ENCODE data around the gene NFATC3.

Gene NFATC3

DNA sequence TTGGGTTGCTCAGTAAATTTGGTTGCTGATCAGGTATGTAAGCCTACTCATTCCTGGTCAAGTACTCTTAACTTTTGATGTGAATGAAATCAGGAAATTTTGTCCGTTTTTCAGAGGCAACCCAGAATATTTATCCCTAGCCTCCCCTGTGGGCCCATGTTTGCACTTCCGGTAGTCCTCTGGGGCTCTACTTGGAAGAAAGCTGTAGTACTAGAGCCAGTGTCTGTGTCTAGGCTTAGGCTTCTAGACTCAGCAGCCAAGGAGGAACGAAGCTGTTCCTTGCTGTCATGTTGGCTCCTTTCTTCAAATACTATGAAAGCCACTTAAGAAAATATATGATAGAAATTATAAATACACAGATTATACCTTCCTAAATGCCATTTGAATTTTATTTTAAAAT is 129.6 kb downstream of the NFATC3 start:
- Histone ChIP-seq H2AFZ (ENCODE audit: insufficient read depth, low read length, poor library complexity) (no peak overlapping the region), H3K36me3 (ENCODE audit: control insufficient read depth in 1 of 2, insufficient read depth in 2 of 2, low read length in 2 of 2) (no peaks in the 10 kb centered on the region), H3K4me2 (ENCODE audit: low read length) (no peak overlapping the region), H3K9me3 (ENCODE audit: insufficient read depth, low read depth, low read length) (no peaks in the 10 kb centered on the region), H2BK120ac (ENCODE audit: insufficient read depth, low read length, poor library complexity) (no peak overlapping the region), H3K79me2 (ENCODE audit: control insufficient read depth, insufficient read depth, low read length, poor library complexity) (no peaks in the 10 kb centered on the region), H4K8ac (ENCODE audit: low read depth, low read length) (no peak overlapping the region), H2BK5ac (ENCODE audit: low read depth, low read length, poor library complexity) (no peak overlapping the region), H3K79me1 (ENCODE audit: low read length) (no peaks in the 10 kb centered on the region), H2AK5ac (ENCODE audit: low read length) (no peak overlapping the region), H2BK12ac (ENCODE audit: low read length) (no peak overlapping the region), H3K9ac (ENCODE audit: low read length) (no peak overlapping the region), H3K4me3 (ENCODE audit: low read depth, low read length) (no peak overlapping the region), H3K23ac (ENCODE audit: low read length) (no peak overlapping the region), H3K4ac (ENCODE audit: low read depth, low read length) (no peak overlapping the region), H3K27ac (ENCODE audit: low read depth, low read length) (no peak overlapping the region), H4K12ac (ENCODE audit: low read depth, low read length) (no peak overlapping the region), H3K14ac (ENCODE audit: low read length) (no peak overlapping the region), H3K18ac (ENCODE audit: low read length) (no peak overlapping the region), H3K27me3 (ENCODE audit: insufficient read depth, low read length) (no peaks in the 10 kb centered on the region), H4K91ac (ENCODE audit: low read depth, low read length) (no peak overlapping the region), H3K4me1 (ENCODE audit: control insufficient read depth in 1 of 2, insufficient read depth in 2 of 2, low read length in 2 of 2) (no peaks in the 10 kb centered on the region)
- WGBS (ENCODE audit: extremely low coverage, insufficient coverage, insufficient read length), result no CpG with 5 or more reads among the region's 3 CpGs
- no peak for DNase-seq

DNA sequence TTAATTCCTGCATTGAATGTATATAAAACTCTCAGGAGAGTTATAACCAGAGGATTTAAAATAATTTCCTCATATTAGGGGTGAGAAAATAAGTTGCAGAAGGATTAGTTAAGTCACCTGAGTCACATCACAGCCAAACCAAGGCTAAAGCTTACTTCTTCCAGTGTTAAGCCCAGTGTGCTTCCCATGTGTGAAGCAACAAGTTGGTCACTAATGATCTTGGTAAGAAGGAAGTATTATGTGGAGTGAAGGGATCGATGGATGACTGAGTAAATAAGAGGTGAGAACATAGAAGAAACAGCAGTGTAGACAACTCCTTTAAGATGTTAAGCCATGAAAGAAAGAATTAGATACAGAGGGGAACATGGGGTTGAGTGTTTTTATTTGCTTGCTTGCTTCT is 130.1 kb downstream of the NFATC3 start:
- H3K79me2 ChIP-seq (ENCODE audit: control insufficient read depth, insufficient read depth, low read length, poor library complexity), result no peaks in the 10 kb centered on the region
- no peak overlapping the region for H3K18ac ChIP-seq (ENCODE audit: low read length)
- H2BK120ac ChIP-seq (ENCODE audit: insufficient read depth, low read length, poor library complexity), result no peak overlapping the region
- no peaks in the 10 kb centered on the region for H3K27me3 ChIP-seq (ENCODE audit: insufficient read depth, low read length)
- H3K9me3 ChIP-seq (ENCODE audit: insufficient read depth, low read depth, low read length), result no peaks in the 10 kb centered on the region
- no peak overlapping the region for H2AK5ac ChIP-seq (ENCODE audit: low read length)
- H4K12ac ChIP-seq (ENCODE audit: low read depth, low read length), result no peak overlapping the region
- no peak overlapping the region for H3K4me2 ChIP-seq (ENCODE audit: low read length)
- H3K9ac ChIP-seq (ENCODE audit: low read length), result no peak overlapping the region
- no peak overlapping the region for H4K8ac ChIP-seq (ENCODE audit: low read depth, low read length)
- no peak overlapping the region for H3K4me3 ChIP-seq (ENCODE audit: low read depth, low read length)
- no peaks in the 10 kb centered on the region for H3K79me1 ChIP-seq (ENCODE audit: low read length)
- H2BK12ac ChIP-seq (ENCODE audit: low read length), result no peak overlapping the region
- no peak overlapping the region for H3K14ac ChIP-seq (ENCODE audit: low read length)
- no peak overlapping the region for H3K4ac ChIP-seq (ENCODE audit: low read depth, low read length)
- no peak overlapping the region for H4K91ac ChIP-seq (ENCODE audit: low read depth, low read length)
- 100% methylated on average over 1 of the region's 1 CpG for WGBS (ENCODE audit: extremely low coverage, insufficient coverage, insufficient read length)
- no peak for DNase-seq
- H2BK5ac ChIP-seq (ENCODE audit: low read depth, low read length, poor library complexity), result no peak overlapping the region
- no peak overlapping the region for H3K23ac ChIP-seq (ENCODE audit: low read length)
- no peak overlapping the region for H2AFZ ChIP-seq (ENCODE audit: insufficient read depth, low read length, poor library complexity)
- H3K27ac ChIP-seq (ENCODE audit: low read depth, low read length), result no peak overlapping the region
- H3K36me3 ChIP-seq (ENCODE audit: control insufficient read depth in 1 of 2, insufficient read depth in 2 of 2, low read length in 2 of 2), result no peaks in the 10 kb centered on the region
- peaks cover 0 to 3% of the 10 kb centered on the region in 2 experiments for H3K4me1 ChIP-seq (ENCODE audit: control insufficient read depth in 1 of 2, insufficient read depth in 2 of 2, low read length in 2 of 2)

DNA sequence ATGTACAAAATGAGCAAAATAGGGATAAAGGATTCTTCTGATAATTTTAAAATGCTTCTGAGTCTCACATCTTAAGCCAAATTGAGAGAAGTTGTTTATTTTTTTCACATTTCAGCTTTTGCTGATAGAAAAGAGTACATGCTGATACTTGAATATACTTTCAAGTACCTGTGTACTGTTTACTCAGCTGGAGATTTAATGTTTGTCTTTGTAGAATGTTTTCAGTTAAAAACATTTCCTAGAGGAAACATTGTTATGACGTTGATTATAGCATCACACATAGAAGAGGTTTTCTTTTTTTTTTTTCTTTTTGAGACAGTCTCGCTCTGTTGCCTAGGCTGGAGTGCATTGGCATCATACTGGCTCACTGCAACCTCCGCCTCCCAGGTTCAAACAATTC is 131.1 kb downstream of the NFATC3 start:
- Histone ChIP-seq H2AK5ac (ENCODE audit: low read length) (no peak overlapping the region), H4K12ac (ENCODE audit: low read depth, low read length) (no peak overlapping the region), H3K36me3 (ENCODE audit: control insufficient read depth in 1 of 2, insufficient read depth in 2 of 2, low read length in 2 of 2) (no peaks in the 10 kb centered on the region), H3K4me1 (ENCODE audit: control insufficient read depth in 1 of 2, insufficient read depth in 2 of 2, low read length in 2 of 2) (peaks cover 0 to 3% of the 10 kb centered on the region in 2 experiments), H4K8ac (ENCODE audit: low read depth, low read length) (no peak overlapping the region), H3K27me3 (ENCODE audit: insufficient read depth, low read length) (no peaks in the 10 kb centered on the region), H4K91ac (ENCODE audit: low read depth, low read length) (no peak overlapping the region), H3K18ac (ENCODE audit: low read length) (no peak overlapping the region), H2BK120ac (ENCODE audit: insufficient read depth, low read length, poor library complexity) (no peak overlapping the region), H3K14ac (ENCODE audit: low read length) (no peak overlapping the region), H3K9me3 (ENCODE audit: insufficient read depth, low read depth, low read length) (no peaks in the 10 kb centered on the region), H3K9ac (ENCODE audit: low read length) (no peak overlapping the region), H2BK12ac (ENCODE audit: low read length) (no peak overlapping the region), H2BK5ac (ENCODE audit: low read depth, low read length, poor library complexity) (no peak overlapping the region), H3K4ac (ENCODE audit: low read depth, low read length) (no peak overlapping the region), H3K27ac (ENCODE audit: low read depth, low read length) (no peak overlapping the region), H3K23ac (ENCODE audit: low read length) (no peak overlapping the region), H3K79me1 (ENCODE audit: low read length) (no peaks in the 10 kb centered on the region), H3K4me3 (ENCODE audit: low read depth, low read length) (no peak overlapping the region), H3K79me2 (ENCODE audit: control insufficient read depth, insufficient read depth, low read length, poor library complexity) (no peaks in the 10 kb centered on the region), H2AFZ (ENCODE audit: insufficient read depth, low read length, poor library complexity) (no peak overlapping the region), H3K4me2 (ENCODE audit: low read length) (no peak overlapping the region)
- no peak for DNase-seq
- WGBS (ENCODE audit: extremely low coverage, insufficient coverage, insufficient read length), result no CpG with 5 or more reads among the region's 3 CpGs

DNA sequence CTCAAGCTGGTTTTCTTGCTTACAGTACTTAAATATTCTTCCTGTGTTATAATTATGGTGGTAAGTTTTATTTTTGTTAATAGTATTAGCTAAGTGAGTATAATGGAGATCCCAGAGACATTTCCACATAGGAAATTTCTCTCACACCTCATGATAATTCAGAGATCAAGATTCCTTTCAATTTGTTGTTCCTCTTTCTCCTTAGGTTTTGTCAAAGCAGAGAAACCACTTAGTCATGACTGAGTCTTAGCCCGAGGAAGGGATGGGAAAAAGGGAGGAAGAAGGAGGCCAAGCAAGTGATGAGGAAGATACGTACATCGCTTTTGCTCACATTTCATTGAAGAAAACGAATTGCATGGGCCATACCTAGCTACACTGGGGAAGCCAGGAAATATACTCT is 132.3 kb downstream of the NFATC3 start:
- Histone ChIP-seq H3K4ac (ENCODE audit: low read depth, low read length) (no peak overlapping the region), H3K4me2 (ENCODE audit: low read length) (no peak overlapping the region), H2BK12ac (ENCODE audit: low read length) (no peak overlapping the region), H4K91ac (ENCODE audit: low read depth, low read length) (no peak overlapping the region), H4K8ac (ENCODE audit: low read depth, low read length) (no peak overlapping the region), H4K12ac (ENCODE audit: low read depth, low read length) (no peak overlapping the region), H3K9ac (ENCODE audit: low read length) (no peak overlapping the region), H3K79me2 (ENCODE audit: control insufficient read depth, insufficient read depth, low read length, poor library complexity) (no peaks in the 10 kb centered on the region), H2AFZ (ENCODE audit: insufficient read depth, low read length, poor library complexity) (no peak overlapping the region), H3K4me3 (ENCODE audit: low read depth, low read length) (no peak overlapping the region), H2BK5ac (ENCODE audit: low read depth, low read length, poor library complexity) (no peak overlapping the region), H3K27me3 (ENCODE audit: insufficient read depth, low read length) (no peaks in the 10 kb centered on the region), H3K4me1 (ENCODE audit: control insufficient read depth in 1 of 2, insufficient read depth in 2 of 2, low read length in 2 of 2) (peaks cover 0 to 3% of the 10 kb centered on the region in 2 experiments), H3K36me3 (ENCODE audit: control insufficient read depth in 1 of 2, insufficient read depth in 2 of 2, low read length in 2 of 2) (no peaks in the 10 kb centered on the region), H2BK120ac (ENCODE audit: insufficient read depth, low read length, poor library complexity) (no peak overlapping the region), H3K18ac (ENCODE audit: low read length) (no peak overlapping the region), H3K23ac (ENCODE audit: low read length) (no peak overlapping the region), H3K27ac (ENCODE audit: low read depth, low read length) (no peak overlapping the region), H3K14ac (ENCODE audit: low read length) (no peak overlapping the region), H3K9me3 (ENCODE audit: insufficient read depth, low read depth, low read length) (no peaks in the 10 kb centered on the region), H2AK5ac (ENCODE audit: low read length) (no peak overlapping the region), H3K79me1 (ENCODE audit: low read length) (no peaks in the 10 kb centered on the region)
- no CpG with 5 or more reads among the region's 4 CpGs for WGBS (ENCODE audit: extremely low coverage, insufficient coverage, insufficient read length)
- DNase-seq, result no peak
